Measurements from ENCODE around the gene NBL1.

The NBL1 gene

GRCh38 chr1:19646377-19647319, 2.5 kb downstream of the NBL1 start:
- no peak for DNase-seq (ENCODE audit: low read depth)

GRCh38 chr1:19647643-19648042, 3.5 kb downstream of the NBL1 start:
- no peak for DNase-seq (ENCODE audit: low read depth)

- no peak for DNase-seq (ENCODE audit: low read depth)
These were observed 4.1 kb downstream of the NBL1 start for GRCh38 chr1:19648239-19648638.

- DNase-seq (ENCODE audit: low read depth): no peak
These were observed 4.6 kb downstream of the NBL1 start for GRCh38 chr1:19648689-19649088.

- DNase-seq (ENCODE audit: low read depth): no peak
These were observed 6.5 kb downstream of the NBL1 start for GRCh38 chr1:19650416-19651140.

- DNase-seq (ENCODE audit: low read depth): no peak
These were observed 7.1 kb downstream of the NBL1 start for GRCh38 chr1:19651141-19651737.

- DNase-seq (ENCODE audit: low read depth): no peak
These were observed 10.3 kb downstream of the NBL1 start for GRCh38 chr1:19654386-19654785.

- DNase-seq (ENCODE audit: low read depth): no peak
These were observed 11.0 kb downstream of the NBL1 start for GRCh38 chr1:19654886-19655717.

GRCh38 chr1:19655718-19656080, 11.6 kb downstream of the NBL1 start:
- no peak for DNase-seq (ENCODE audit: low read depth)

- DNase-seq (ENCODE audit: low read depth): no peak
These were observed 12.1 kb downstream of the NBL1 start for GRCh38 chr1:19656134-19656779.

- DNase-seq (ENCODE audit: low read depth): no peak
These were observed 12.8 kb downstream of the NBL1 start for GRCh38 chr1:19656780-19657466.

GRCh38 chr1:19657511-19657910, 13.4 kb downstream of the NBL1 start:
- no peak for DNase-seq (ENCODE audit: low read depth)

GRCh38 chr1:19658186-19658585, 14.1 kb downstream of the NBL1 start:
- no peak for DNase-seq (ENCODE audit: low read depth)

GRCh38 chr1:19661721-19662228, 17.7 kb downstream of the NBL1 start:
- no peak for DNase-seq (ENCODE audit: low read depth)

- DNase-seq (ENCODE audit: low read depth): no peak
These were observed 18.2 kb downstream of the NBL1 start for GRCh38 chr1:19662313-19662712.

- DNase-seq (ENCODE audit: low read depth): no peak
These were observed 20.5 kb downstream of the NBL1 start, which contains the start of gene HTR6 for GRCh38 chr1:19664453-19665185. HTR6 (plus strand) TSS chr1:19664875; CDS start chr1:19665754, 879 bp downstream.

- DNase-seq (ENCODE audit: low read depth): no peak
These were observed 21.0 kb downstream of the NBL1 start for GRCh38 chr1:19665186-19665495.

- no peak for DNase-seq (ENCODE audit: low read depth)
These were observed 21.7 kb downstream of the NBL1 start for GRCh38 chr1:19665496-19666465.

- DNase-seq (ENCODE audit: low read depth): no peak
These were observed 24.8 kb downstream of the NBL1 start for GRCh38 chr1:19668888-19669287.
